ENCODE results near the gene MS4A7.

DNA sequence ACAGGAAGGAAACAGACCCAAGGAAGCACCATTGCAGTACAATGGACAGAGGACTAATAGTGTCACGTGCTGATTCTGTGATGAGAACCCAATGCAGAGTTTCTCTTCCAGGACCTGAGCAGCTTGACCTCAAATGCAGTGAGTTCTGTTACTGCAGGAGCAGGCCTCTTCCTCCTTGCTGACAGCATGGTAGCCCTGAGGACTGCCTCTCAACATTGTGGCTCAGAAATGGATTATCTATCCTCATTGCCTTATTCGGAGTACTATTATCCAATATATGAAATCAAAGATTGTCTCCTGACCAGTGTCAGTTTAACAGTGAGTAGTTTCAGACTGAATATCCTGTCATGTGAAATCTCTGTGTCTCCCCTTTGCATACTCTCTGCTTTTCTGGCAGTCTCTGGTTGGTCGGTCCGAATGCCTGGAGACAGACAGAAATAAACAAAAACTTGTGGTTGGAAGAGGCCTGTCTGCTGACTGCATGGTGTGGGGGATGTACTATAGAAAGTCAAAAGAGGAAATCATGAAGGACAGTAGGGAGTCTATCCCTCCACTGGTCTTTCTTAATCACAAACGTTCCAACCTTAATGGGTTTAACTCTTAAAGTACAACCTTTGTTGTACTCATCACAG is 11.1 kb downstream of the MS4A7 start:
- TF ChIP-seq POLR2A (IDR thresholded peaks at IDR 0.05) (no peak), CTCF (IDR thresholded peaks at IDR 0.05) (no peak)
